ENCODE measurements around the gene LRRC46.
A peak's percentile ranks its signal among the peaks of the same experiment; 100 is the strongest.

LRRC46 gene

DNA sequence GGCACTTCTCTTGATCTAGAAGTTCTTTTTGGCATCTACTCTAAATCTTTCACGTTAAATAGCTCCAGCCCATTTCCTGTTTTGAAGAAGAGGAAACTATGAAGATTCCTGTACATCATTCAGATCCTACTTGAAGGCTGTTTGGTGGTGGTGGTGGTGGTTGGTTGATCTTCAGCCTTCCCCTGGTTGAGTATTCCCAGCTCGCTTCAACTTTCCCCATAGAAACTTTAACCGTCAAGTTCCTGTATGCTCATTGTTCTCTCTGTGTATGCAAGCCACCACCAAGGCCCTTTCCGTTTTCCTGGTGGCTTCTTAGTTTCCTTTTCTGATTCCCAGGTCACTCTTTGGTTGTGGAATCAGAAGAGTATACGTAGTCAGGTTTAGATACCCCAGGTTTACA lies 3.3 kb downstream of the LRRC46 start:
- no peak for DNase-seq (ENCODE audit: low spot score)
- TF ChIP-seq, protein P1, sequence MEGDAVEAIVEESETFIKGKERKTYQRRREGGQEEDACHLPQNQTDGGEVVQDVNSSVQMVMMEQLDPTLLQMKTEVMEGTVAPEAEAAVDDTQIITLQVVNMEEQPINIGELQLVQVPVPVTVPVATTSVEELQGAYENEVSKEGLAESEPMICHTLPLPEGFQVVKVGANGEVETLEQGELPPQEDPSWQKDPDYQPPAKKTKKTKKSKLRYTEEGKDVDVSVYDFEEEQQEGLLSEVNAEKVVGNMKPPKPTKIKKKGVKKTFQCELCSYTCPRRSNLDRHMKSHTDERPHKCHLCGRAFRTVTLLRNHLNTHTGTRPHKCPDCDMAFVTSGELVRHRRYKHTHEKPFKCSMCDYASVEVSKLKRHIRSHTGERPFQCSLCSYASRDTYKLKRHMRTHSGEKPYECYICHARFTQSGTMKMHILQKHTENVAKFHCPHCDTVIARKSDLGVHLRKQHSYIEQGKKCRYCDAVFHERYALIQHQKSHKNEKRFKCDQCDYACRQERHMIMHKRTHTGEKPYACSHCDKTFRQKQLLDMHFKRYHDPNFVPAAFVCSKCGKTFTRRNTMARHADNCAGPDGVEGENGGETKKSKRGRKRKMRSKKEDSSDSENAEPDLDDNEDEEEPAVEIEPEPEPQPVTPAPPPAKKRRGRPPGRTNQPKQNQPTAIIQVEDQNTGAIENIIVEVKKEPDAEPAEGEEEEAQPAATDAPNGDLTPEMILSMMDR (IDR thresholded peaks at IDR 0.05; ENCODE audit: extremely low read depth, missing control alignments), result no peak

DNA sequence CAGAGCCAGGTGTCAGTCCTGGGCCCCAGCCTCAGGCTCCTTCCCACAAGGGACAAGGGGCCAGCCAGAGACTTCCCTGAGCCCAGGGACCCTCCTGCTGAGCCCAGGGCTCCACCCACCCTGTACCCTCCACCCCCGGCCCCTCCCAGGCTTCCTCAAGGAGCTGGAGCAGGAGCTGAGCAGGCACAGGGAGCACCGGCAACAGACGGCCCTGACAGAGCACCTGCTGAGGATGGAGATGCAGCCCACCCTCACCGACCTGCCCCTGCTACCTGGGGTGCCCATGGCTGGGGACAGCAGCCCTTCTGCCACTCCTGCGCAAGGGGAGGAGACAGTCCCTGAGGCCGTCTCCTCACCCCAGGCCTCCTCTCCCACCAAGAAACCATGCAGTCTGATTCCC lies 5.1 kb downstream of the LRRC46 start:
- no peak for DNase-seq (ENCODE audit: low spot score)
- TF ChIP-seq, protein P1 (IDR thresholded peaks at IDR 0.05; ENCODE audit: extremely low read depth, missing control alignments), result no peak

- TF ChIP-seq, protein P1 (IDR thresholded peaks at IDR 0.05; ENCODE audit: extremely low read depth, missing control alignments), result no peak
- no peak for DNase-seq (ENCODE audit: low spot score)
These were observed 6.0 kb downstream of the LRRC46 start for GRCh38 chr17:47837401-47838039.

DNA sequence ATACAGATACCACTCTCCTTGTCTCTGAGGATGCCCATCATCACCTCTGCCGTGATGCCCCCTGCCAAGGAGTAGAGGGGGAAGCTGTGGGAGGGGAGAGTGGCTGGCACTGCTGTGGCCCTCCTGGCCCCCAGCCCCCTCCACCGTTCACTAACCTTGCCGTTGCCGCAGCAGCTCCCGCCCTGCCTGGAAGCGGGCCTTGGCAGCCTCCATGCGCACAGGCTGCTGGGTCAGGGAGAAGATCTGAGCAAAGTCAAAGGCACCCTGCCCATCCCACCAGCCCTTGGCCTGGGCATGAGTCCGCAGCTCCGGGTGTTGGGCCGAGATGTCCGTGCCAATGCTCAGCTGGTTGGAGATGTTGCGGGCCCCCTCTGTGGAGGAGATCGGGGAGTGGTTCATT lies 7.2 kb downstream of the LRRC46 start:
- TF ChIP-seq, protein P1 (IDR thresholded peaks at IDR 0.05; ENCODE audit: extremely low read depth, missing control alignments), result no peak

DNA sequence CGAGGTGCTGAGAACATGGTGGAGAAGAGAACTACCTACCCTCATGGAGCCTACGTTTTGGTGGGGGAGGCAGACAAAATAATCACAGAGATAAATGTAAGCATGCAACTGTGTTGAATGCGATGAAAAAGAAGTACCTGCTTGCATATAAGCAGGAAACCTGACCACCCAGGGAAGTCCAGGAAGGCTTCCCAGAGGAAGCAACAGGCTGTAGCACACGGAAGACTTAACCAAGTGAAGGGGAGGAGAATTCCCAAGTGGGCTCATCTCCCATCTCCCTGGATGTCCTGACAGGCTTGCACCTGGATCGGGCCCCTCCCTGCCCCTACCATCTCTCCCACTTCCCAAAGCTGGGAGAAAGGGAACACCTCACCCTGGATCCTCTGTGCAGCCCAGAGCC lies 7.6 kb downstream of the LRRC46 start:
- DNase-seq (ENCODE audit: low spot score), result no peak
- TF ChIP-seq, protein P1 (IDR thresholded peaks at IDR 0.05; ENCODE audit: extremely low read depth, missing control alignments), result no peak

More for the DNA sequence above, 7.2 kb downstream of the LRRC46 start:
- DNase-seq (ENCODE audit: low spot score), result no peak

GRCh38 chr17:47840001-47840741 lies 8.7 kb downstream of the LRRC46 start:
- DNase-seq (ENCODE audit: low spot score), result no peak
- TF ChIP-seq, protein P1 (IDR thresholded peaks at IDR 0.05; ENCODE audit: extremely low read depth, missing control alignments), result no peak

- DNase-seq (ENCODE audit: low spot score), result peak; percentile 91
- TF ChIP-seq, protein P1 (IDR thresholded peaks at IDR 0.05; ENCODE audit: extremely low read depth, missing control alignments), result peak; percentile 97
These were observed 9.4 kb downstream of the LRRC46 start, which contains the start of gene SCRN2 for GRCh38 chr17:47840742-47841487. TSS of gene SCRN2 (minus strand) at chr17:47841273. CDS start at chr17:47840843, 430 bp downstream.

Measured in GM20000 (cell line).